ENCODE data around the gene LRP1B.

- TF ChIP-seq CTCF (IDR thresholded peaks at IDR 0.05) = no peak
- no peak for TF ChIP-seq POLR2A (IDR thresholded peaks at IDR 0.05)
These were observed 30.5 kb downstream of the LRP1B start for GRCh38 chr2:142100139-142100873.
